HCT116 (cell line): ENCODE measurements around the gene SMIM20. TPM values are rescaled to one million over a fixed set of nuclear protein-coding genes. Genes with fewer than 3 reads are reported as not detected.

Experiments
- ATAC-seq: fragments of 200-7000 bp; cut with Tn5 transposase; 2 replicates; pipeline ENCODE4 v1.9.1; 2020; ENCODE audit warnings: mild to moderate bottlenecking, moderate library complexity
- BruUV-seq: library from RNA; stranded (reverse); fragments of 400-500 nt; replicated peaks from 2 replicates; lab custom pipeline; 2021; lab: Mats Ljungman, UMichigan
- CTCF ChIA-PET: fragments of 300-600 bp; sonication (Branson Sonifier 250); formaldehyde crosslinking; loops from one replicate; lab custom pipeline; 2021; ENCODE audit warnings: antibody characterized with exemption; lab: Charles Lee
- POLR2A ChIA-PET: fragments of 300-600, 350-600 bp; sonication (Branson Sonifier 250); formaldehyde crosslinking; loops from one replicate; lab custom pipeline; 2021; ENCODE audit warnings: antibody characterized with exemption; lab: Charles Lee
- RAD21 ChIA-PET, 2 experiments: fragments of 300-600 bp; sonication (Branson Sonifier 250); formaldehyde crosslinking; loops; one replicate each; lab custom pipeline; 2023; ENCODE audit warnings: low total read pairs in 2 of 2; ENCODE audit not compliant: uncharacterized antibody in 2 of 2, unreplicated experiment in 2 of 2, low non-redundant PET in 1 of 2; lab: Charles Lee
- DNase-seq: peaks from one replicate; pipeline ENCODE4 v3.0.0-alpha.2; 2010; ENCODE audit warnings: low read depth, low spot score
- H2AFZ ChIP-seq: fragments of 200-600 bp; shearing (Covaris generic), sonication (generic); 2 replicates; pipeline ENCODE4 v1.6.1; 2017; ENCODE audit warnings: low read depth, mixed run types, mixed read lengths, antibody characterized with exemption, low read length; ENCODE audit not compliant: poor library complexity, severe bottlenecking
- H3K27ac ChIP-seq: 2 replicates; pipeline ENCODE4 v1.5.1; 2012; ENCODE audit warnings: low read depth, low read length
- H3K27me3 ChIP-seq: fragments of 200-600 bp; sonication (generic); 2 replicates; pipeline ENCODE4 v1.6.1; 2016; ENCODE audit warnings: mixed run types, low read length, mixed read lengths; ENCODE audit not compliant: insufficient read depth
- H3K36me3 ChIP-seq, 2 experiments: fragments of 200-500 bp in 1 of 2; fragments of 200-600 bp in 1 of 2; sonication (Bioruptor generic) in 1 of 2; sonication (generic) in 1 of 2; 2 replicates each; pipeline versions ENCODE4 v1.5.1 to v1.6.1; 2014 to 2016; ENCODE audit warnings: low read length in 2 of 2, inconsistent platforms in 1 of 2, mixed read lengths in 1 of 2, mixed run types in 1 of 2; ENCODE audit not compliant: insufficient read depth in 2 of 2, control insufficient read depth in 1 of 2
- H3K4me1 ChIP-seq, 2 experiments: fragments of 200-600 bp in 1 of 2; sonication (generic) in 1 of 2; 2 replicates each; pipeline versions ENCODE4 v1.5.1 to v1.6.1; 2012 to 2017; ENCODE audit warnings: low read length in 2 of 2, inconsistent platforms in 1 of 2, mild to moderate bottlenecking in 1 of 2, mixed read lengths in 1 of 2, mixed run types in 1 of 2, moderate library complexity in 1 of 2; ENCODE audit not compliant: insufficient read depth in 2 of 2, control insufficient read depth in 1 of 2
- H3K4me2 ChIP-seq: fragments of 200-600 bp; sonication (generic); 2 replicates; pipeline ENCODE4 v1.6.1; 2017; ENCODE audit warnings: mixed run types, low read length, mixed read lengths
- H3K4me3 ChIP-seq, 2 experiments: fragments of 200-600 bp in 1 of 2; sonication (generic) in 1 of 2; replicated peaks in 1 of 2; 2 replicates each; pipeline ENCODE4 v1.5.1; 2011 to 2016; ENCODE audit warnings: low read length in 2 of 2, control low read depth in 1 of 2, low read depth in 1 of 2, mild to moderate bottlenecking in 1 of 2, mixed read lengths in 1 of 2, mixed run types in 1 of 2
- H3K79me2 ChIP-seq: fragments of 200-600 bp; sonication (generic); 2 replicates; pipeline ENCODE4 v1.6.1; 2017; ENCODE audit warnings: mild to moderate bottlenecking, mixed run types, low read length, moderate library complexity, mixed read lengths; ENCODE audit not compliant: insufficient read depth
- H3K9ac ChIP-seq: fragments of 200-600 bp; sonication (generic); 2 replicates; pipeline ENCODE4 v1.6.1; 2016; ENCODE audit warnings: low read length, mixed read lengths
- H3K9me2 ChIP-seq: fragments of 200-600 bp; sonication (generic), shearing (Covaris generic); 2 replicates; pipeline ENCODE4 v1.6.1; 2017; ENCODE audit warnings: mixed run types, mild to moderate bottlenecking, moderate library complexity; ENCODE audit not compliant: insufficient read depth
- H3K9me3 ChIP-seq, 2 experiments: fragments of 200-500 bp in 1 of 2; fragments of 200-600 bp in 1 of 2; sonication (Bioruptor generic) in 1 of 2; sonication (generic) in 1 of 2; 2 replicates each; pipeline ENCODE4 v1.6.1; 2014 to 2017; ENCODE audit warnings: low read length in 2 of 2, mixed read lengths in 2 of 2, inconsistent platforms in 1 of 2, low read depth in 1 of 2, mild to moderate bottlenecking in 1 of 2, mixed run types in 1 of 2, moderate library complexity in 1 of 2; ENCODE audit not compliant: control insufficient read depth in 1 of 2, insufficient read depth in 1 of 2
- H4K20me1 ChIP-seq: fragments of 200-600 bp; sonication (generic), shearing (Covaris generic); 2 replicates; pipeline ENCODE4 v1.6.1; 2017; ENCODE audit warnings: mixed run types, mild to moderate bottlenecking, moderate library complexity; ENCODE audit not compliant: insufficient read depth
- CBX3 ChIP-seq: IDR thresholded peaks from 2 replicates; pipeline ENCODE4 v1.6.1; 2012; ENCODE audit warnings: low read depth
- EGR1 ChIP-seq: IDR thresholded peaks from 2 replicates; pipeline ENCODE4 v1.6.1; 2012; ENCODE audit warnings: low read depth
- ELF1 ChIP-seq: IDR thresholded peaks from 2 replicates; pipeline ENCODE4 v1.6.1; 2012; ENCODE audit warnings: low read depth, borderline replicate concordance
- EZH2 ChIP-seq: fragments of 200-600 bp; sonication (generic); IDR thresholded peaks from 2 replicates; pipeline ENCODE4 v1.6.1; 2017; ENCODE audit warnings: antibody characterized with exemption, mixed run types
- EZH2phosphoT487 ChIP-seq: fragments of 200-600 bp; IDR thresholded peaks from 2 replicates; pipeline ENCODE4 v1.6.1; 2018; ENCODE audit warnings: antibody characterized with exemption, borderline replicate concordance
- FOSL1 ChIP-seq: IDR thresholded peaks from 2 replicates; pipeline ENCODE4 v1.6.1; 2012; ENCODE audit warnings: low read depth
- POLR2A ChIP-seq: IDR thresholded peaks from 2 replicates; pipeline ENCODE4 v1.7.0; 2011; ENCODE audit warnings: borderline replicate concordance; ENCODE audit not compliant: insufficient read depth, insufficient read length; ENCODE audit errors: extremely low read depth
- POLR2AphosphoS5 ChIP-seq: IDR thresholded peaks from 2 replicates; pipeline ENCODE4 v1.6.1; 2011; ENCODE audit warnings: mild to moderate bottlenecking, low read depth, low read length, moderate library complexity
- SP1 ChIP-seq: IDR thresholded peaks from 2 replicates; pipeline ENCODE4 v1.6.1; 2012; ENCODE audit warnings: low read depth
- SRF ChIP-seq: IDR thresholded peaks from 2 replicates; pipeline ENCODE4 v1.6.1; 2012; ENCODE audit warnings: low read depth
- TCF7L2 ChIP-seq: IDR thresholded peaks from 2 replicates; pipeline ENCODE4 v1.7.0; 2011; ENCODE audit warnings: borderline replicate concordance, inconsistent platforms; ENCODE audit not compliant: insufficient read depth, insufficient read length; ENCODE audit errors: extremely low read depth
- ZNF274 ChIP-seq: fragments of 200-500 bp; sonication (Bioruptor generic); IDR thresholded peaks from 2 replicates; pipeline ENCODE4 v1.6.1; 2014; ENCODE audit warnings: mild to moderate bottlenecking, low read depth, low read length, inconsistent platforms
- intact Hi-C: fragments of 100-400 bp; cut with micrococcal nuclease; formaldehyde crosslinking; loops from 2 replicates; pipeline ENCODE4 v1.10.0; 2022
- total RNA-seq: library from RNA; stranded (reverse); gene quantifications from one replicate; pipeline ENCODE4 v1.2.1, GENCODE V29; 2021; ENCODE audit not compliant: unreplicated experiment
- TF ChIP-seq, protein P1 (sequence below): IDR thresholded peaks from 2 replicates; pipeline ENCODE4 v1.6.1; 2011; ENCODE audit warnings: mild to moderate bottlenecking, low read length, moderate library complexity; ENCODE audit not compliant: insufficient replicate concordance; ENCODE audit errors: extremely low read depth

Gene SMIM20
- total RNA-seq, 1 experiment from 2014 or later = 36.9 TPM

DNA sequence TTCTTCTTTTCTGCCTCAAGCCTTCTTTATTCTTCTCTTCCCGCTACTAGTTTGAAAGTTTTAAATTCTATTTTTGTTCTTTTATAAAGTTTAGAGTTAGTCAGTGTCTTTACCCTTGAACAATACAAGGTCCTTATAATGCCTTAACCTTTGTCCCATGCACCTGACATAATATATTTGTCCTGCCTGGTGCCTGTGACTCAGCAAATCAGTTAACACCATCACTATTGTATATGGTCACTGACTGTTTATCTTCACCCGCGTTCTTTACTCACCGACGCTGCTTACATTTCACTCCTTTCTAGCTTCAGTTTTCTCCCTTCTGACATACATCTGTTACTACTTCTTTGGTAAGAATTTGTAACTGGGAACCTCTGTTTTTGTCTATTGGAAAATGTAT is 5.7 kb downstream of the SMIM20 start:
- RAD21 ChIA-PET = no interaction called here
- no peak overlapping the region for H3K9ac ChIP-seq
- H3K9me2 ChIP-seq = no peaks in the 10 kb centered on the region
- H3K36me3 ChIP-seq = no peaks in the 10 kb centered on the region
- peaks cover 0 to 13% of the 10 kb centered on the region in 2 experiments; a peak in 3 of 4 replicates for H3K4me1 ChIP-seq
- no peaks in the 10 kb centered on the region for H3K27me3 ChIP-seq
- no peak overlapping the region for H3K27ac ChIP-seq
- no peaks in the 10 kb centered on the region for H3K9me3 ChIP-seq
- DNase-seq (no peak), ATAC-seq (no peak)
- CTCF ChIA-PET = interaction anchor here (0.6 kb wide), 1 partner anchor 245 kb away, joined by 3 read pairs; no protein-coding TSS in a partner anchor
- POLR2A ChIA-PET = no interaction called here
- peaks cover 48% of the 10 kb centered on the region for H3K79me2 ChIP-seq
- BruUV-seq = no TSS peak
- H3K4me2 ChIP-seq = no peak overlapping the region
- TF ChIP-seq SP1 = no peak
- no peak for TF ChIP-seq SRF
- no peak for TF ChIP-seq TCF7L2
- no peak for TF ChIP-seq EGR1
- no peak for TF ChIP-seq CBX3
- no peak for TF ChIP-seq ZNF274
- no peak for TF ChIP-seq ELF1
- TF ChIP-seq FOSL1 = no peak
- no peak for TF ChIP-seq POLR2AphosphoS5
- TF ChIP-seq EZH2phosphoT487 = no peak
- TF ChIP-seq, protein P1, sequence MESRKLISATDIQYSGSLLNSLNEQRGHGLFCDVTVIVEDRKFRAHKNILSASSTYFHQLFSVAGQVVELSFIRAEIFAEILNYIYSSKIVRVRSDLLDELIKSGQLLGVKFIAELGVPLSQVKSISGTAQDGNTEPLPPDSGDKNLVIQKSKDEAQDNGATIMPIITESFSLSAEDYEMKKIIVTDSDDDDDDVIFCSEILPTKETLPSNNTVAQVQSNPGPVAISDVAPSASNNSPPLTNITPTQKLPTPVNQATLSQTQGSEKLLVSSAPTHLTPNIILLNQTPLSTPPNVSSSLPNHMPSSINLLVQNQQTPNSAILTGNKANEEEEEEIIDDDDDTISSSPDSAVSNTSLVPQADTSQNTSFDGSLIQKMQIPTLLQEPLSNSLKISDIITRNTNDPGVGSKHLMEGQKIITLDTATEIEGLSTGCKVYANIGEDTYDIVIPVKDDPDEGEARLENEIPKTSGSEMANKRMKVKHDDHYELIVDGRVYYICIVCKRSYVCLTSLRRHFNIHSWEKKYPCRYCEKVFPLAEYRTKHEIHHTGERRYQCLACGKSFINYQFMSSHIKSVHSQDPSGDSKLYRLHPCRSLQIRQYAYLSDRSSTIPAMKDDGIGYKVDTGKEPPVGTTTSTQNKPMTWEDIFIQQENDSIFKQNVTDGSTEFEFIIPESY = no peak
- TF ChIP-seq EZH2 = no peak
- TF ChIP-seq POLR2A = no peak
- no peak overlapping the region for H2AFZ ChIP-seq
- no peak overlapping the region for H3K4me3 ChIP-seq
- intact Hi-C loops = loop anchor here (10.0 kb wide), 1 partner anchor 415 kb away; no protein-coding TSS in a partner anchor
- H4K20me1 ChIP-seq = no peaks in the 10 kb centered on the region
